Mesendoderm (in vitro differentiated cells): ENCODE results near the gene AAK1.
A peak's percentile ranks its signal among the peaks of the same experiment; 100 is the strongest.

Experiments used
- DNase-seq: peaks from one replicate; pipeline ENCODE4 v3.0.0; 2013
- H2AK5ac ChIP-seq: 2 replicates; pipeline ENCODE4 v1.6.1; 2013; ENCODE audit warnings: low read length, inconsistent platforms
- H2BK120ac ChIP-seq: 2 replicates; pipeline ENCODE4 v1.6.1; 2013; ENCODE audit warnings: low read depth, mild to moderate bottlenecking, low read length, moderate library complexity, mixed read lengths
- H2BK15ac ChIP-seq: replicated peaks from 2 replicates; pipeline ENCODE4 v1.6.1; 2013; ENCODE audit warnings: low read depth, mild to moderate bottlenecking, moderate library complexity
- H2BK5ac ChIP-seq: 2 replicates; pipeline ENCODE4 v1.6.1; 2013; ENCODE audit warnings: low read length, inconsistent platforms
- H3K18ac ChIP-seq: 2 replicates; pipeline ENCODE4 v1.6.1; 2013; ENCODE audit warnings: mild to moderate bottlenecking, low read length, mixed read lengths
- H3K23ac ChIP-seq: one replicate; pipeline ENCODE4 v1.6.1; 2013; ENCODE audit warnings: low read length
- H3K27ac ChIP-seq: 2 replicates; pipeline ENCODE4 v1.5.1; 2013; ENCODE audit warnings: low read depth, mild to moderate bottlenecking, inconsistent platforms, low read length, moderate library complexity
- H3K27me3 ChIP-seq: 2 replicates; pipeline ENCODE4 v1.6.1; 2013; ENCODE audit warnings: low read length, control low read depth, mild to moderate bottlenecking, inconsistent platforms; ENCODE audit not compliant: insufficient read depth, poor library complexity
- H3K36me3 ChIP-seq: 2 replicates; pipeline ENCODE4 v1.6.1; 2013; ENCODE audit warnings: low read length, inconsistent platforms; ENCODE audit not compliant: control insufficient read depth, insufficient read depth
- H3K4ac ChIP-seq: one replicate; pipeline ENCODE4 v1.6.1; 2013; ENCODE audit warnings: low read depth, mild to moderate bottlenecking, low read length, moderate library complexity
- H3K4me1 ChIP-seq: 2 replicates; pipeline ENCODE4 v1.6.1; 2013; ENCODE audit warnings: low read depth, low read length, inconsistent platforms; ENCODE audit not compliant: control insufficient read depth
- H3K4me2 ChIP-seq: 2 replicates; pipeline ENCODE4 v1.6.1; 2013; ENCODE audit warnings: low read length
- H3K4me3 ChIP-seq: 2 replicates; pipeline ENCODE4 v1.5.1; 2013; ENCODE audit warnings: mild to moderate bottlenecking, low read length
- H3K56ac ChIP-seq: one replicate; pipeline ENCODE4 v1.6.1; 2013; ENCODE audit warnings: low read length
- H3K79me1 ChIP-seq: 2 replicates; pipeline ENCODE4 v1.6.1; 2013; ENCODE audit warnings: low read length, inconsistent platforms
- H3K79me2 ChIP-seq: 2 replicates; pipeline ENCODE4 v1.6.1; 2013; ENCODE audit warnings: mild to moderate bottlenecking, low read length; ENCODE audit not compliant: control insufficient read depth, insufficient read depth
- H3K9ac ChIP-seq: 2 replicates; pipeline ENCODE4 v1.6.1; 2013; ENCODE audit warnings: low read length, inconsistent platforms
- H4K5ac ChIP-seq: one replicate; pipeline ENCODE4 v1.6.1; 2013; ENCODE audit warnings: low read length
- H4K8ac ChIP-seq: one replicate; pipeline ENCODE4 v1.6.1; 2013; ENCODE audit warnings: low read depth, mild to moderate bottlenecking, control low read depth, low read length, moderate library complexity
- WGBS: extraction: QIAGEN DNeasy Blood & Tissue Kit; methylation state at CpG from one replicate; pipeline ENCODE4 v1.1.7; 2013; ENCODE audit warnings: low lambda C conversion rate, missing lambda C conversion rate; ENCODE audit not compliant: insufficient coverage; ENCODE audit errors: extremely low coverage; 5-methylcytosine and 5-hydroxymethylcytosine counted together

The AAK1 gene

GRCh38 chr2:69644506-69644979, 1.0 kb upstream of the AAK1 start:
- Histone ChIP-seq H3K4me1 (peaks cover 15% of the 10 kb centered on the region), H2BK5ac (no peak overlapping the region), H3K23ac (peak overlapping the region; percentile 67), H3K27ac (no peak overlapping the region), H3K79me2 (peaks cover 26% of the 10 kb centered on the region), H4K8ac (no peak overlapping the region), H3K79me1 (peaks cover 17% of the 10 kb centered on the region), H2BK120ac (no peak overlapping the region), H3K27me3 (no peaks in the 10 kb centered on the region), H3K9ac (peak overlapping the region; percentile 78), H3K4me2 (peak overlapping the region; percentile 90), H2BK15ac (no peak overlapping the region), H3K18ac (peak overlapping the region; percentile 77), H3K4me3 (peak overlapping the region; percentile 67), H4K5ac (no peak overlapping the region), H2AK5ac (no peak overlapping the region), H3K36me3 (no peaks in the 10 kb centered on the region), H3K56ac (peak overlapping the region; percentile 99), H3K4ac (no peak overlapping the region)
- WGBS = no CpG with 5 or more reads among the region's 15 CpGs
- no peak for DNase-seq

GRCh38 chr2:69642709-69643601, 584 bp downstream of the AAK1 start:
- Histone ChIP-seq H3K4me2 (peak overlapping the region; percentile 53), H3K9ac (peak overlapping the region; percentile 81), H2AK5ac (no peak overlapping the region), H2BK15ac (no peak overlapping the region), H3K79me2 (peaks cover 33% of the 10 kb centered on the region), H3K27ac (peak overlapping the region; percentile 92), H3K4me1 (peaks cover 15% of the 10 kb centered on the region), H3K18ac (peak overlapping the region; percentile 91), H4K5ac (no peak overlapping the region), H3K4ac (no peak overlapping the region), H3K79me1 (peaks cover 26% of the 10 kb centered on the region), H3K56ac (peak overlapping the region; percentile 81), H3K36me3 (no peaks in the 10 kb centered on the region), H4K8ac (no peak overlapping the region), H3K4me3 (peak overlapping the region; percentile 83), H2BK120ac (peak overlapping the region; percentile 3), H3K27me3 (no peaks in the 10 kb centered on the region), H3K23ac (no peak overlapping the region), H2BK5ac (no peak overlapping the region)
- DNase-seq = peak; percentile 82
- WGBS = no CpG with 5 or more reads among the region's 58 CpGs

GRCh38 chr2:69641887-69642708, 1.4 kb downstream of the AAK1 start:
- H3K56ac ChIP-seq = peak overlapping the region; percentile 81
- H2AK5ac ChIP-seq = no peak overlapping the region
- peak overlapping the region; percentile 78 for H2BK120ac ChIP-seq
- no peaks in the 10 kb centered on the region for H3K27me3 ChIP-seq
- WGBS = no CpG with 5 or more reads among the region's 12 CpGs
- no peak overlapping the region for H4K5ac ChIP-seq
- H3K79me1 ChIP-seq = peaks cover 28% of the 10 kb centered on the region
- peak overlapping the region; percentile 83 for H3K4me3 ChIP-seq
- H3K36me3 ChIP-seq = no peaks in the 10 kb centered on the region
- no peak overlapping the region for H3K27ac ChIP-seq
- H4K8ac ChIP-seq = no peak overlapping the region
- no peak overlapping the region for H3K18ac ChIP-seq
- H3K9ac ChIP-seq = peak overlapping the region; percentile 81
- no peak overlapping the region for H2BK5ac ChIP-seq
- no peak overlapping the region for H2BK15ac ChIP-seq
- H3K79me2 ChIP-seq = peaks cover 35% of the 10 kb centered on the region
- no peak overlapping the region for H3K4ac ChIP-seq
- peak overlapping the region; percentile 16 for H3K4me2 ChIP-seq
- H3K4me1 ChIP-seq = peaks cover 15% of the 10 kb centered on the region
- DNase-seq = no peak
- no peak overlapping the region for H3K23ac ChIP-seq

GRCh38 chr2:69641471-69641870, 2.1 kb downstream of the AAK1 start:
- no peak overlapping the region for H3K27ac ChIP-seq
- H2BK15ac ChIP-seq = no peak overlapping the region
- peaks cover 28% of the 10 kb centered on the region for H3K79me1 ChIP-seq
- H3K27me3 ChIP-seq = no peaks in the 10 kb centered on the region
- no peak overlapping the region for H3K23ac ChIP-seq
- no peak overlapping the region for H2BK5ac ChIP-seq
- no peak overlapping the region for H3K18ac ChIP-seq
- no peak overlapping the region for H3K4ac ChIP-seq
- DNase-seq = no peak
- H3K9ac ChIP-seq = peak overlapping the region; percentile 44
- H4K5ac ChIP-seq = no peak overlapping the region
- peak overlapping the region; percentile 62 for H3K56ac ChIP-seq
- no peak overlapping the region for H4K8ac ChIP-seq
- no peak overlapping the region for H2AK5ac ChIP-seq
- no peaks in the 10 kb centered on the region for H3K36me3 ChIP-seq
- no peak overlapping the region for H2BK120ac ChIP-seq
- peak overlapping the region; percentile 16 for H3K4me2 ChIP-seq
- peaks cover 36% of the 10 kb centered on the region for H3K79me2 ChIP-seq
- no peak overlapping the region for H3K4me3 ChIP-seq
- peaks cover 15% of the 10 kb centered on the region for H3K4me1 ChIP-seq
- WGBS = no CpG with 5 or more reads among the region's 3 CpGs

GRCh38 chr2:69639266-69639665, 4.3 kb downstream of the AAK1 start:
- H3K79me1 ChIP-seq = peaks cover 28% of the 10 kb centered on the region
- H3K56ac ChIP-seq = no peak overlapping the region
- no peak overlapping the region for H3K4me2 ChIP-seq
- H4K5ac ChIP-seq = no peak overlapping the region
- no peak overlapping the region for H3K27ac ChIP-seq
- no peak overlapping the region for H3K4ac ChIP-seq
- no peaks in the 10 kb centered on the region for H3K27me3 ChIP-seq
- no peak overlapping the region for H3K18ac ChIP-seq
- no peak overlapping the region for H3K9ac ChIP-seq
- H2BK15ac ChIP-seq = no peak overlapping the region
- H4K8ac ChIP-seq = no peak overlapping the region
- no peak overlapping the region for H3K23ac ChIP-seq
- no peak for DNase-seq
- H3K4me3 ChIP-seq = no peak overlapping the region
- H3K79me2 ChIP-seq = peaks cover 38% of the 10 kb centered on the region
- H3K4me1 ChIP-seq = peaks cover 10% of the 10 kb centered on the region
- no peak overlapping the region for H2BK120ac ChIP-seq
- no peak overlapping the region for H2BK5ac ChIP-seq
- no peaks in the 10 kb centered on the region for H3K36me3 ChIP-seq
- H2AK5ac ChIP-seq = no peak overlapping the region
- no CpG with 5 or more reads among the region's 2 CpGs for WGBS
